ENCODE results near the gene NELFB. TPM values are rescaled to one million over a fixed set of nuclear protein-coding genes. Genes with fewer than 3 reads are reported as not detected.

The NELFB gene
- total and polyA plus RNA-seq, 9 of the 15 experiments (the other 6 are each of a cell fraction or from before 2014, with no cell fraction given) = 0.24 to 84.0 (median 29.7) TPM

DNA sequence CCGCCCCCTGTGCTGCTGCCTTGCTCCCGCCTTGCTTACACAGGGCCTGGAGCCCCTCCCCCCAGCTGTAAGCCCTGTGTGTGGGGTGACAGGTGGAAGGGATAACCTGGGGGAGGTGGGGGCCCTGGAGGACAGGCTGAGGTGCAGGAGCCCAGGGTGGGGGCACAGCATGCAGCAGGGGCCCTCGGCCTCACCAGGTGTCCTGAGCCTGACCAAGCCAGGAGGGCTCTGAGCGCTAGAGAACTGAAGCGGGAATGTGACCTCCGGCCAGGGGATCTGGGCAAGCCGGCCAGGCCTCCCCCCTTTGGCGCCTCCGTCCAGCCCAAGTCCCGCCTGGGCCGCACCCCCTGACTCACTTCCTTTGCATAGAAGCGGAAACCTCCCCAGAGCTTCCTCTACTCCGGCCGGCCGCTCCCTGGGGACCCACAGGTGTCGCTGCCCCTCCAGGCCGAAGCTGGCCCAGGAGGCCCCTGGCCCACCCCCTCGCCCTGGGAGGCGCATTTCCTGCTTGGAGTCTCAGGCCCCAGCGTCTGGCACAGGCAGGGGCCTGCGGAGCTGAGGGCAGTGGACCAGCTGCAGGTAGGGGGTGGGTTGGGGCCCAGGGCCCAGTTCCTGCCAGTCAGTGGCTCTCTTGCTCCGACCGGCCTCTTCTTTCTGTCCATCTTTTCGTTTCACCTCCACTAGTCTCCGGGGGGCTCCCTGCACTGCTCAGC is 22.4 kb downstream of the NELFB start, which contains the start of gene TOR4A (continued):
- TF ChIP-seq ZNF407 (IDR thresholded peaks at IDR 0.05; ENCODE audit: low read depth) = no peak
- no peak; the same call in 1 of the 2 replicates for TF ChIP-seq TEAD4 (IDR thresholded peaks at IDR 0.05; ENCODE audit: low read length)
- no peak for TF ChIP-seq TEAD4 (CRISPR knock-in tag; IDR thresholded peaks at IDR 0.05; ENCODE audit: borderline replicate concordance)
- TF ChIP-seq MAZ (CRISPR knock-in tag; conservative IDR thresholded peaks at IDR 0.05 in 1 of 2, IDR thresholded peaks at IDR 0.05 in 1 of 2) = peak; percentile 83 to 96
- TF ChIP-seq ZNF232 (CRISPR knock-in tag; IDR thresholded peaks at IDR 0.05) = no peak
- TF ChIP-seq TCF7 (IDR thresholded peaks at IDR 0.05; ENCODE audit: borderline replicate concordance) = peak; percentile 44; the same call in 1 of the 2 replicates
- TF ChIP-seq PTBP1 (IDR thresholded peaks at IDR 0.05; ENCODE audit: low read depth, low read length) = 0 out of 2 replicates have a peak, but pooled peaks have one; percentile 34
- peak; percentile 1 for TF ChIP-seq EGR1 (conservative IDR thresholded peaks at IDR 0.05)
- TF ChIP-seq, protein P1, sequence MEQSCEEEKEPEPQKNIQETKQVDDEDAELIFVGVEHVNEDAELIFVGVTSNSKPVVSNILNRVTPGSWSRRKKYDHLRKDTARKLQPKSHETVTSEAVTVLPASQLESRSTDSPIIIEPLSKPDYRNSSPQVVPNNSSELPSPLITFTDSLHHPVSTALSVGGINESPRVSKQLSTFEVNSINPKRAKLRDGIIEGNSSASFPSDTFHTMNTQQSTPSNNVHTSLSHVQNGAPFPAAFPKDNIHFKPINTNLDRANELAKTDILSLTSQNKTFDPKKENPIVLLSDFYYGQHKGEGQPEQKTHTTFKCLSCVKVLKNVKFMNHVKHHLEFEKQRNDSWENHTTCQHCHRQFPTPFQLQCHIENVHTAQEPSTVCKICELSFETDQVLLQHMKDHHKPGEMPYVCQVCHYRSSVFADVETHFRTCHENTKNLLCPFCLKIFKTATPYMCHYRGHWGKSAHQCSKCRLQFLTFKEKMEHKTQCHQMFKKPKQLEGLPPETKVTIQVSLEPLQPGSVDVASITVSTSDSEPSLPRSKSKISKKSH (CRISPR knock-in tag; IDR thresholded peaks at IDR 0.05) = no peak
- TF ChIP-seq, protein P2, sequence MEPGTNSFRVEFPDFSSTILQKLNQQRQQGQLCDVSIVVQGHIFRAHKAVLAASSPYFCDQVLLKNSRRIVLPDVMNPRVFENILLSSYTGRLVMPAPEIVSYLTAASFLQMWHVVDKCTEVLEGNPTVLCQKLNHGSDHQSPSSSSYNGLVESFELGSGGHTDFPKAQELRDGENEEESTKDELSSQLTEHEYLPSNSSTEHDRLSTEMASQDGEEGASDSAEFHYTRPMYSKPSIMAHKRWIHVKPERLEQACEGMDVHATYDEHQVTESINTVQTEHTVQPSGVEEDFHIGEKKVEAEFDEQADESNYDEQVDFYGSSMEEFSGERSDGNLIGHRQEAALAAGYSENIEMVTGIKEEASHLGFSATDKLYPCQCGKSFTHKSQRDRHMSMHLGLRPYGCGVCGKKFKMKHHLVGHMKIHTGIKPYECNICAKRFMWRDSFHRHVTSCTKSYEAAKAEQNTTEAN (CRISPR knock-in tag; IDR thresholded peaks at IDR 0.05) = 0 out of 2 replicates have a peak, but pooled peaks have one; percentile 30
- 0 out of 2 replicates have a peak, but pooled peaks have one; percentile 1 for TF ChIP-seq CEBPB (tag; IDR thresholded peaks at IDR 0.05)
- TF ChIP-seq FIP1L1 (IDR thresholded peaks at IDR 0.05; ENCODE audit: low read depth, low read length, poor library complexity, severe bottlenecking) = peak; percentile 87
- TF ChIP-seq THAP12 (CRISPR knock-in tag; IDR thresholded peaks at IDR 0.05) = peak; percentile 41; the same call in 1 of the 2 replicates
